Measurements from ENCODE around the gene SLC41A2. TPM values are rescaled to one million over a fixed set of nuclear protein-coding genes. Genes with fewer than 3 reads are reported as not detected.

The SLC41A2 gene
- total and polyA plus RNA-seq, 2 of the 4 experiments (the other 2 are of a cell fraction): 1.5 to 6.8 TPM

DNA sequence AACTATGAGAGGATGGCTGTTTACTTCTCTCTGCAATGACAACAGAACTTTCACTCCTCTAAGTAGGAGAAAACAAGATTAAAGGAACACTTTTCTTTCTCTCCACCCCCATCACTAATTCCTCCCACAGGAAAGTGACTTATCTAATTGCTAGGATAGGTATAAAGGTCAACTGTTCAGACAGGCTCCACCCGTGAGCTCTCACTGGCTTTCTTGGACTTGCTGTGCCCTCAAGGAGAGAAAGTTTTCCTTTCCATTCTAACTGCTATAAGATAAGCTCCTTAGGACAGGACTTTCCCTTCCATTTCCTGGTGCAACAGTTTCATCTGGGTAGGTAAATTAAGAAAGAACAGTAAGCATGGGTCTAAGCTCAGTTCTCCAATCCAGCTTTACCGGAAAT lies 4.8 kb downstream of the SLC41A2 start:
- Histone ChIP-seq H2BK20ac (ENCODE audit: low read depth, low read length) (no peak overlapping the region), H2BK120ac (ENCODE audit: low read depth, low read length) (no peak overlapping the region), H3K4me2 (ENCODE audit: low read depth, low read length) (no peak overlapping the region), H3K56ac (ENCODE audit: extremely low read depth, insufficient read depth, low read length) (no peak overlapping the region), H2AK9ac (replicated peaks; ENCODE audit: low read depth, low read length, poor library complexity) (no peak overlapping the region), H3K9me3 (ENCODE audit: control insufficient read depth, insufficient read depth, low read length) (no peaks in the 10 kb centered on the region), H3K4ac (ENCODE audit: low read depth, low read length) (no peak overlapping the region), H2BK5ac (ENCODE audit: low read depth, low read length, poor library complexity, severe bottlenecking) (no peak overlapping the region), H3K4me3 (ENCODE audit: insufficient read depth, low read depth, low read length) (no peak overlapping the region), H4K20me1 (ENCODE audit: insufficient read depth, low read length) (no peaks in the 10 kb centered on the region), H3K27me3 (ENCODE audit: control insufficient read depth, insufficient read depth, low read length) (peaks cover 30% of the 10 kb centered on the region), H4K5ac (ENCODE audit: low read depth, low read length) (no peak overlapping the region), H3K9me1 (ENCODE audit: insufficient read depth, low read length) (no peaks in the 10 kb centered on the region), H3K4me1 (ENCODE audit: control insufficient read depth, insufficient read depth, low read length) (no peaks in the 10 kb centered on the region), H3K14ac (replicated peaks; ENCODE audit: low read depth, low read length) (no peak overlapping the region), H3K23ac (ENCODE audit: low read depth, low read length) (no peak overlapping the region), H3K27ac (ENCODE audit: insufficient read depth, low read length) (no peak overlapping the region), H2AK5ac (ENCODE audit: low read depth, low read length) (no peak overlapping the region), H3K9ac (ENCODE audit: low read depth, low read length) (no peak overlapping the region), H4K91ac (ENCODE audit: insufficient read depth, low read depth, low read length) (no peak overlapping the region), H2BK15ac (ENCODE audit: low read depth, low read length) (no peak overlapping the region), H3K18ac (ENCODE audit: low read depth, low read length) (no peak overlapping the region), H3K36me3 (ENCODE audit: control insufficient read depth, insufficient read depth, low read length) (no peaks in the 10 kb centered on the region), H4K8ac (ENCODE audit: low read depth in 2 of 2, low read length in 2 of 2) (no peak overlapping the region), H2AFZ (replicated peaks; ENCODE audit: low read length, poor library complexity) (no peak overlapping the region), H3K79me1 (ENCODE audit: low read depth in 1 of 2, low read length in 2 of 2) (no peaks in the 10 kb centered on the region)
- intact Hi-C loops (cut with micrococcal nuclease) (no loop called here), in situ Hi-C loops (cut with MboI; ENCODE audit: low sequenced_read_pairs) (no loop called here), dilution Hi-C loops (cut with HindIII; ENCODE audit: low sequenced_read_pairs, unreplicated experiment) (no loop called here)
- BruUV-seq (replicated peaks): no TSS peak
- ChIA-PET POLR2A (ENCODE audit: unreplicated experiment) (no interaction called here), CTCF (interaction anchor here (0.6 kb wide), 1 partner anchor 29 kb away, joined by 3 read pairs; no protein-coding TSS in a partner anchor)
- no CpG with 5 or more reads among the region's 2 CpGs for WGBS, 2 experiments (ENCODE audit: extremely low coverage in 2 of 2, insufficient read length in 1 of 2)
- no peak for ATAC-seq (ENCODE audit: low read depth)
- no peak for DNase-seq
- TF ChIP-seq FOS (IDR thresholded peaks at IDR 0.05; ENCODE audit: low read depth, low read length) (no peak), MXI1 (IDR thresholded peaks at IDR 0.05; ENCODE audit: borderline replicate concordance, low read depth, low read length) (no peak), CHD1 (IDR thresholded peaks at IDR 0.05; ENCODE audit: low read depth, low read length) (no peak), MAFK (IDR thresholded peaks at IDR 0.05; ENCODE audit: low read depth, low read length) (no peak)
- TF ChIP-seq, protein P1, sequence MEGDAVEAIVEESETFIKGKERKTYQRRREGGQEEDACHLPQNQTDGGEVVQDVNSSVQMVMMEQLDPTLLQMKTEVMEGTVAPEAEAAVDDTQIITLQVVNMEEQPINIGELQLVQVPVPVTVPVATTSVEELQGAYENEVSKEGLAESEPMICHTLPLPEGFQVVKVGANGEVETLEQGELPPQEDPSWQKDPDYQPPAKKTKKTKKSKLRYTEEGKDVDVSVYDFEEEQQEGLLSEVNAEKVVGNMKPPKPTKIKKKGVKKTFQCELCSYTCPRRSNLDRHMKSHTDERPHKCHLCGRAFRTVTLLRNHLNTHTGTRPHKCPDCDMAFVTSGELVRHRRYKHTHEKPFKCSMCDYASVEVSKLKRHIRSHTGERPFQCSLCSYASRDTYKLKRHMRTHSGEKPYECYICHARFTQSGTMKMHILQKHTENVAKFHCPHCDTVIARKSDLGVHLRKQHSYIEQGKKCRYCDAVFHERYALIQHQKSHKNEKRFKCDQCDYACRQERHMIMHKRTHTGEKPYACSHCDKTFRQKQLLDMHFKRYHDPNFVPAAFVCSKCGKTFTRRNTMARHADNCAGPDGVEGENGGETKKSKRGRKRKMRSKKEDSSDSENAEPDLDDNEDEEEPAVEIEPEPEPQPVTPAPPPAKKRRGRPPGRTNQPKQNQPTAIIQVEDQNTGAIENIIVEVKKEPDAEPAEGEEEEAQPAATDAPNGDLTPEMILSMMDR (conservative IDR thresholded peaks at IDR 0.05; ENCODE audit: low read depth, low read length): no peak
